ENCODE results near the gene SERPINB8.

GRCh38 chr18:63997041-63997440, 27.2 kb downstream of the SERPINB8 start:
- TF ChIP-seq TAF1 (IDR thresholded peaks at IDR 0.05; ENCODE audit: low read depth, low read length) (no peak), POLR2A (IDR thresholded peaks at IDR 0.05; ENCODE audit: low read depth, low read length) (no peak), POLR2AphosphoS5 (IDR thresholded peaks at IDR 0.05; ENCODE audit: low read depth, low read length) (no peak), SPI1 (IDR thresholded peaks at IDR 0.05; ENCODE audit: low read depth, low read length) (no peak)

Data from GM12891 (cell line).